OCI-LY1 (cell line): ENCODE results near the gene COX6A1.

ENCODE experiments used
- CTCF ChIP-seq: fragments of 200-600 bp; sonication (generic), shearing (Covaris generic); IDR thresholded peaks from 2 replicates; pipeline ENCODE4 v1.5.1; 2017; ENCODE audit warnings: mild to moderate bottlenecking, antibody characterized with exemption, low read length, moderate library complexity, mixed read lengths
- EZH2 ChIP-seq: fragments of 200-600 bp; sonication (generic), shearing (Covaris generic); IDR thresholded peaks from 2 replicates; pipeline ENCODE4 v1.8.0; 2017; ENCODE audit warnings: borderline replicate concordance, mixed run types, mild to moderate bottlenecking, antibody characterized with exemption, low read length, moderate library complexity, mixed read lengths

DNA sequence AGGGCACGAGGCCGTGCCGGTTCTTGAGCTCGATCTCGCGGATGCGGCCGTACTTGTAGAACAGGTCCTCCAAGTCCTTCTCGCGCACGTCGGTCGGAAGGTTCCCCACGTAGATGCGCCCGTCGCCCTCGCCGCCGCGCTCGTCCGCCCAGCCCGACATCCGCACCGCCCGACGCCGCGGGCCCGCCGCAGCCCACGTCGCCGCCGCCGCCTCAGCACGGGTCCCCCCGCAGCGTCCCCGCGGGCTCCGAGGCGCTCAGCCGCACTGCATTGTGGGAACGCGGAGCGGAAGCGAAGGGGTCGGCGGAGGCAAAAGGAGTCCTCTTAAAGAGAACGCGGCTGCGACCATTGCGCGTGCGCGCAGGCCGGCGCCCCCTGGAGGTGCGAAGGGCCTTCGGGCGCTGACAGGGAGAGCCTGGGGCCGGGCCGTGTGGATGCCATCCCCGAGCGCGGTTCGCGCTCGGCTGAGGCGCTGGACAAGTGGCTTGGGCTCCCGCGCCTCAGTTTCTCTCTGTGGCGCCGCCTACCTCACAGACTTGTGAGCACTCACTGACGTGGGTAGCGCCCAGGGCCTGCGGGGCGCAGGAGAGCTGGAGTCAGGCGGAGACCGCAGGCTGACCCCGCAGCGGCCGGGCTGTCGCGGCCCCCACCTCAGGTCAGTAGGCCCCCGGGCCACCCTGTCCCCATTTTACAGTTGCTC is 31.7 kb downstream of the COX6A1 start, which contains the start of gene SRSF9:
- TF ChIP-seq CTCF (peak; percentile 85), EZH2 (no peak)
